HG02852 (cell line): ENCODE data around the gene KDM6B.
"Not testable (repeated sequence)": the region's sequence is repeated elsewhere in the genome, so short reads cannot be mapped to it uniquely, and the experiment has no call there.

Experiments used
- ATAC-seq: cut with Tn5 transposase; IDR thresholded peaks from one replicate; pipeline ENCODE4 v1.9.1; 2021; ENCODE audit warnings: mild to moderate bottlenecking, moderate library complexity; ENCODE audit not compliant: unreplicated experiment

Gene KDM6B

GRCh38 chr17:7850701-7851437 is 16.9 kb downstream of the KDM6B start:
- ATAC-seq: no peak

GRCh38 chr17:7851438-7852261 is 17.6 kb downstream of the KDM6B start:
- ATAC-seq: peak; percentile 70

- no peak for ATAC-seq
Observed at GRCh38 chr17:7852262-7852670, 18.2 kb downstream of the KDM6B start.

- ATAC-seq: no peak
Observed at GRCh38 chr17:7852919-7853690, 19.1 kb downstream of the KDM6B start.

GRCh38 chr17:7853691-7854038 is 19.6 kb downstream of the KDM6B start:
- no peak for ATAC-seq

- no peak for ATAC-seq
Observed at GRCh38 chr17:7854078-7854777, 20.2 kb downstream of the KDM6B start.

GRCh38 chr17:7854851-7855659 is 21.0 kb downstream of the KDM6B start, which contains the start of gene TMEM88:
TMEM88 (plus strand) TSS chr17:7855066; CDS start chr17:7855075, 9 bp downstream.
- ATAC-seq: no peak

- ATAC-seq: no peak
Observed at GRCh38 chr17:7855660-7856010, 21.6 kb downstream of the KDM6B start.

GRCh38 chr17:7856011-7856810 is 22.2 kb downstream of the KDM6B start:
- no peak for ATAC-seq

- peak; percentile 82 for ATAC-seq
Observed at GRCh38 chr17:7856811-7857712, 23.0 kb downstream of the KDM6B start, which contains the start of gene NAA38. NAA38 (minus strand) TSS chr17:7857559; CDS start chr17:7857463, 96 bp downstream.

- ATAC-seq: peak; percentile 41
Observed at GRCh38 chr17:7857713-7858521, 23.9 kb downstream of the KDM6B start, which contains the start of gene CYB5D1. CYB5D1 (plus strand) TSS chr17:7858003; CDS start chr17:7858135, 132 bp downstream.

- ATAC-seq: no peak
Observed at GRCh38 chr17:7858522-7858810, 24.4 kb downstream of the KDM6B start.

GRCh38 chr17:7859028-7859427 is 25.0 kb downstream of the KDM6B start:
- ATAC-seq: no peak

- ATAC-seq: no peak
Observed at GRCh38 chr17:7862692-7863437, 28.8 kb downstream of the KDM6B start.

- ATAC-seq: not testable (repeated sequence)
Observed at GRCh38 chr17:7864384-7864783, 30.4 kb downstream of the KDM6B start.

GRCh38 chr17:7864995-7865650 is 31.1 kb downstream of the KDM6B start:
- ATAC-seq: no peak
